Kidney (tissue), 14 donors: ENCODE data around the gene TRAF3. TPM values are rescaled to one million over a fixed set of nuclear protein-coding genes. Genes with fewer than 3 reads are reported as not detected.

Experiments used
- DNase-seq, 5 donors: peaks; one replicate each; pipeline ENCODE4 v3.0.0-alpha.2; 2013 to 2020
- FAIRE-seq: peaks from 2 replicates; lab custom pipeline; 2012; peaks lifted over from hg19 to GRCh38; lab: Jason Lieb, UNC
- H3K27ac ChIP-seq, 2 donors: one replicate each; pipeline ENCODE4 v1.7.0; 2013; ENCODE audit warnings: low read depth in 2 of 2, low read length in 2 of 2, inconsistent platforms in 1 of 2
- H3K27me3 ChIP-seq: one replicate; pipeline ENCODE4 v1.7.1; 2013; ENCODE audit warnings: low read length, inconsistent platforms; ENCODE audit not compliant: control insufficient read depth, insufficient read depth
- H3K36me3 ChIP-seq, 3 donors: one replicate each; pipeline versions ENCODE4 v1.7.0 to v1.7.1; 2013; ENCODE audit warnings: low read length in 3 of 3, control low read depth in 1 of 3, inconsistent platforms in 1 of 3; ENCODE audit not compliant: insufficient read depth in 3 of 3, control insufficient read depth in 2 of 3
- H3K4me1 ChIP-seq, 3 donors: one replicate each; pipeline versions ENCODE4 v1.7.0 to v1.7.1; 2013; ENCODE audit warnings: low read length in 3 of 3, inconsistent platforms in 1 of 3, low read depth in 1 of 3; ENCODE audit not compliant: control insufficient read depth in 2 of 3, insufficient read depth in 2 of 3
- H3K4me3 ChIP-seq, 3 donors: one replicate each; pipeline versions ENCODE4 v1.7.0 to v1.8.1; 2013; ENCODE audit warnings: low read length in 3 of 3, control low read depth in 1 of 3, inconsistent platforms in 1 of 3
- H3K9ac ChIP-seq, 3 donors: one replicate each; pipeline versions ENCODE4 v1.7.0 to v1.7.1; 2013; ENCODE audit warnings: low read length in 3 of 3, control low read depth in 1 of 3, inconsistent platforms in 1 of 3
- H3K9me3 ChIP-seq, 3 donors: one replicate each; pipeline versions ENCODE4 v1.7.0 to v1.7.1; 2013; ENCODE audit warnings: low read length in 3 of 3, control low read depth in 1 of 3, inconsistent platforms in 1 of 3; ENCODE audit not compliant: control insufficient read depth in 2 of 3, insufficient read depth in 1 of 3
- intact Hi-C: fragments of 100-400 bp; cut with DNase I; formaldehyde crosslinking; loops from one replicate; pipeline ENCODE4 v1.11.1; 2022
- polyA plus RNA-seq: library from polyadenylated mRNA; stranded (reverse); fragments of 350-450 nt; fragmentation: Illumina TruSeq; extraction: RNeasy Lipid Tissue Mini Kit (QIAGEN cat#74804); gene quantifications from one replicate; pipeline ENCODE4 v1.2.3, GENCODE V29; 2014; ENCODE audit warnings: low read depth, low replicate concordance; ENCODE audit not compliant: insufficient read depth
- total RNA-seq: library from RNA; stranded (reverse); fragmentation: NEBNext Ultra II Directional; extraction: Animal tissue kit (Norgen Biotek cat#: 25700); gene quantifications from one replicate; pipeline ENCODE4 v1.2.1, GENCODE V29; 2021
- TF ChIP-seq, protein P1 (sequence below): IDR thresholded peaks from 3 replicates; pipeline ENCODE4 v1.5.1; 2012; ENCODE audit warnings: mild to moderate bottlenecking, moderate library complexity, borderline replicate concordance; ENCODE audit not compliant: insufficient read depth; ENCODE audit errors: extremely low read depth
- donor health status: control.
- donor health status: control.
- donor health status: control.
- donor health status: control.
- donor health status: control.
- donor health status: DM: yes; HTN: yes; CAD: no.
- donor health status: Normal renal cell carcinoma (clear cell type).

Gene TRAF3
- total and polyA plus RNA-seq, 2 donors from 2014 or later, result 5.2 to 35.4 TPM

DNA sequence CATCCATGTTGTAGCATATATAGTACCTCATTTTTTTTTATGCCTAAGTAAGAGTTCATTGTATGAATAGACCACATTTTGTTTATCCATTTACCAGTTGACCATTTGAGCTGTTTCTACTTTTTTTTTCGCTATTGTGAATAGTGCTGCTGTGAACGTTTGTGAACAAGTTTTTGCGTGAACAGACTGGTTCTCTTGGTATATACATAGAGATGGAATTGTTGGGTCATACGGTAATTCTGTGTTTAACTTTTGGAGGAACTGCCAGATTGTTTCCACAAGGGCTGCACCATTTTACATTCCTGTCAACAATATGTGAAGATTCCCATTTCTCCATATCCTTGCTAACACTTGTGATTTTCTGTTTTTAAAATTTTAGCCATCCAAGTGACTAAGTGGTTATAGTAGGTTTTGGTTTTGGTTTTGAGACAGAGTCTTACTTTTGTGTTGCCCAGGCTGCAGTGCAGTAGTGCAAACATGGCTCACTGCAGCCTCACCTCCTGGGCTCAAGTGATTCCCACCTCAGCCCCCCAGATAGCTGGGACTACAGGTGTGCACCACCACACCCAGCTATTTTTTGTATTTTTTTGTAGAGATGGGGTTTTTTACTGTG, 76.9 kb downstream of the TRAF3 start:
- intact Hi-C loops, result no loop called here

GRCh38 chr14:102856179-102856578, 78.9 kb downstream of the TRAF3 start:
- intact Hi-C loops, result no loop called here
- DNase-seq, result no peak
- Histone ChIP-seq H3K4me1 (no peaks in the 10 kb centered on the region), H3K9ac (no peak overlapping the region), H3K9me3 (no peaks in the 10 kb centered on the region), H3K36me3 (no peaks in the 10 kb centered on the region), H3K4me3 (no peak overlapping the region), H3K27me3 (no peaks in the 10 kb centered on the region), H3K27ac (no peak overlapping the region)
- TF ChIP-seq, protein P1, sequence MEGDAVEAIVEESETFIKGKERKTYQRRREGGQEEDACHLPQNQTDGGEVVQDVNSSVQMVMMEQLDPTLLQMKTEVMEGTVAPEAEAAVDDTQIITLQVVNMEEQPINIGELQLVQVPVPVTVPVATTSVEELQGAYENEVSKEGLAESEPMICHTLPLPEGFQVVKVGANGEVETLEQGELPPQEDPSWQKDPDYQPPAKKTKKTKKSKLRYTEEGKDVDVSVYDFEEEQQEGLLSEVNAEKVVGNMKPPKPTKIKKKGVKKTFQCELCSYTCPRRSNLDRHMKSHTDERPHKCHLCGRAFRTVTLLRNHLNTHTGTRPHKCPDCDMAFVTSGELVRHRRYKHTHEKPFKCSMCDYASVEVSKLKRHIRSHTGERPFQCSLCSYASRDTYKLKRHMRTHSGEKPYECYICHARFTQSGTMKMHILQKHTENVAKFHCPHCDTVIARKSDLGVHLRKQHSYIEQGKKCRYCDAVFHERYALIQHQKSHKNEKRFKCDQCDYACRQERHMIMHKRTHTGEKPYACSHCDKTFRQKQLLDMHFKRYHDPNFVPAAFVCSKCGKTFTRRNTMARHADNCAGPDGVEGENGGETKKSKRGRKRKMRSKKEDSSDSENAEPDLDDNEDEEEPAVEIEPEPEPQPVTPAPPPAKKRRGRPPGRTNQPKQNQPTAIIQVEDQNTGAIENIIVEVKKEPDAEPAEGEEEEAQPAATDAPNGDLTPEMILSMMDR, result no peak
- FAIRE-seq, result no peak

More for the DNA sequence above, 76.9 kb downstream of the TRAF3 start:
- Histone ChIP-seq H3K27ac (no peak overlapping the region), H3K36me3 (no peaks in the 10 kb centered on the region), H3K4me3 (no peak overlapping the region), H3K9me3 (no peaks in the 10 kb centered on the region), H3K9ac (no peak overlapping the region), H3K27me3 (no peaks in the 10 kb centered on the region), H3K4me1 (peaks cover 0 to 3% (median 0%) of the 10 kb centered on the region in 3 donors)
- DNase-seq, result no peak
- FAIRE-seq, result no peak
- TF ChIP-seq, protein P1, result no peak

- H3K9ac ChIP-seq, result no peak overlapping the region
- no peaks in the 10 kb centered on the region for H3K9me3 ChIP-seq
- no peaks in the 10 kb centered on the region for H3K36me3 ChIP-seq
- DNase-seq (no peak), FAIRE-seq (no peak)
- intact Hi-C loops, result no loop called here
- TF ChIP-seq, protein P1, result no peak
- no peaks in the 10 kb centered on the region for H3K4me1 ChIP-seq
- no peak overlapping the region for H3K27ac ChIP-seq
- H3K27me3 ChIP-seq, result no peaks in the 10 kb centered on the region
- H3K4me3 ChIP-seq, result no peak overlapping the region
Measured at GRCh38 chr14:102857444-102857843, 80.2 kb downstream of the TRAF3 start.

GRCh38 chr14:102859911-102860310, 82.7 kb downstream of the TRAF3 start:
- Histone ChIP-seq H3K9ac (no peak overlapping the region), H3K27ac (no peak overlapping the region), H3K36me3 (no peaks in the 10 kb centered on the region), H3K9me3 (no peaks in the 10 kb centered on the region), H3K27me3 (no peaks in the 10 kb centered on the region), H3K4me3 (no peak overlapping the region), H3K4me1 (no peaks in the 10 kb centered on the region)
- FAIRE-seq, result no peak
- DNase-seq, result no peak
- intact Hi-C loops, result no loop called here
- TF ChIP-seq, protein P1, result no peak
